Measurements from ENCODE around the gene GMPS.

Gene GMPS

GRCh38 chr3:155890671-155891190, 20.3 kb downstream of the GMPS start:
- Histone ChIP-seq H3K4me3 (replicated peaks; ENCODE audit: low read depth, low read length) (no peak overlapping the region), H3K27me3 (replicated peaks; ENCODE audit: control insufficient read depth, insufficient read depth, low read length) (no peaks in the 10 kb centered on the region), H3K36me3 (ENCODE audit: control insufficient read depth, insufficient read depth, low read length) (no peaks in the 10 kb centered on the region)
- TF ChIP-seq CTCF (IDR thresholded peaks at IDR 0.05; ENCODE audit: insufficient read depth, low read length, poor library complexity, severe bottlenecking), result no peak
- DNase-seq (ENCODE audit: extremely low read depth, insufficient read length), result no peak

- Histone ChIP-seq H3K4me3 (replicated peaks; ENCODE audit: low read depth, low read length) (no peak overlapping the region), H3K36me3 (ENCODE audit: control insufficient read depth, insufficient read depth, low read length) (no peaks in the 10 kb centered on the region), H3K27me3 (replicated peaks; ENCODE audit: control insufficient read depth, insufficient read depth, low read length) (no peaks in the 10 kb centered on the region)
- TF ChIP-seq CTCF (IDR thresholded peaks at IDR 0.05; ENCODE audit: insufficient read depth, low read length, poor library complexity, severe bottlenecking), result no peak
- no peak for DNase-seq (ENCODE audit: extremely low read depth, insufficient read length)
Observed at GRCh38 chr3:155891321-155891720, 20.9 kb downstream of the GMPS start.

- no peaks in the 10 kb centered on the region for H3K27me3 ChIP-seq (replicated peaks; ENCODE audit: control insufficient read depth, insufficient read depth, low read length)
- no peak for DNase-seq (ENCODE audit: extremely low read depth, insufficient read length)
- H3K4me3 ChIP-seq (replicated peaks; ENCODE audit: low read depth, low read length), result no peak overlapping the region
- no peak for TF ChIP-seq CTCF (IDR thresholded peaks at IDR 0.05; ENCODE audit: insufficient read depth, low read length, poor library complexity, severe bottlenecking)
- no peaks in the 10 kb centered on the region; the same call in 1 of the 2 replicates for H3K36me3 ChIP-seq (ENCODE audit: control insufficient read depth, insufficient read depth, low read length)
Observed at GRCh38 chr3:155895379-155895900, 25.0 kb downstream of the GMPS start.

- DNase-seq (ENCODE audit: extremely low read depth, insufficient read length), result no peak
- no peaks in the 10 kb centered on the region; the same call in 1 of the 2 replicates for H3K36me3 ChIP-seq (ENCODE audit: control insufficient read depth, insufficient read depth, low read length)
- no peaks in the 10 kb centered on the region for H3K27me3 ChIP-seq (replicated peaks; ENCODE audit: control insufficient read depth, insufficient read depth, low read length)
- no peak for TF ChIP-seq CTCF (IDR thresholded peaks at IDR 0.05; ENCODE audit: insufficient read depth, low read length, poor library complexity, severe bottlenecking)
- H3K4me3 ChIP-seq (replicated peaks; ENCODE audit: low read depth, low read length), result no peak overlapping the region
Observed at GRCh38 chr3:155906900-155907299, 36.5 kb downstream of the GMPS start.

- no peak overlapping the region for H3K4me3 ChIP-seq (replicated peaks; ENCODE audit: low read depth, low read length)
- no peak for TF ChIP-seq CTCF (IDR thresholded peaks at IDR 0.05; ENCODE audit: insufficient read depth, low read length, poor library complexity, severe bottlenecking)
- H3K27me3 ChIP-seq (replicated peaks; ENCODE audit: control insufficient read depth, insufficient read depth, low read length), result no peaks in the 10 kb centered on the region
- H3K36me3 ChIP-seq (ENCODE audit: control insufficient read depth, insufficient read depth, low read length), result peaks cover 2% of the 10 kb centered on the region; the same call in 1 of the 2 replicates
- DNase-seq (ENCODE audit: extremely low read depth, insufficient read length), result no peak
Observed at GRCh38 chr3:155908086-155908485, 37.6 kb downstream of the GMPS start.

- H3K36me3 ChIP-seq (ENCODE audit: control insufficient read depth, insufficient read depth, low read length), result peaks cover 2% of the 10 kb centered on the region; the same call in 1 of the 2 replicates
- H3K4me3 ChIP-seq (replicated peaks; ENCODE audit: low read depth, low read length), result no peak overlapping the region
- no peaks in the 10 kb centered on the region for H3K27me3 ChIP-seq (replicated peaks; ENCODE audit: control insufficient read depth, insufficient read depth, low read length)
- no peak for DNase-seq (ENCODE audit: extremely low read depth, insufficient read length)
- TF ChIP-seq CTCF (IDR thresholded peaks at IDR 0.05; ENCODE audit: insufficient read depth, low read length, poor library complexity, severe bottlenecking), result no peak
Observed at GRCh38 chr3:155908605-155909004, 38.2 kb downstream of the GMPS start.
